H1 (cell line): ENCODE measurements around the gene LRRC25. TPM values are rescaled to one million over a fixed set of nuclear protein-coding genes. Genes with fewer than 3 reads are reported as not detected.

Experiments
- CTCF ChIA-PET: fragments of 300-600 bp; sonication (Branson Sonifier 250); formaldehyde crosslinking; loops from one replicate; lab custom pipeline; 2021; ENCODE audit not compliant: partially characterized antibody; lab: Charles Lee
- POLR2A ChIA-PET: fragments of 300-600 bp; sonication (Branson Sonifier 250); formaldehyde crosslinking; loops from one replicate; lab custom pipeline; 2021; ENCODE audit warnings: inconsistent platforms; ENCODE audit not compliant: partially characterized antibody; lab: Charles Lee
- DNase-seq, 2 experiments: peaks; one replicate each; pipeline versions ENCODE4 v3.0.0 to v3.0.0-alpha.2; 2010 to 2022; ENCODE audit warnings: low spot score in 2 of 2, low read depth in 1 of 2, mixed read lengths in 1 of 2
- FAIRE-seq: peaks from 2 replicates; lab custom pipeline; 2011; peaks lifted over from hg19 to GRCh38; lab: Jason Lieb, UNC
- H2AFZ ChIP-seq: 2 replicates; pipeline ENCODE4 v1.8.1; 2012; ENCODE audit warnings: low read length, inconsistent platforms
- H2AK5ac ChIP-seq: 2 replicates; pipeline ENCODE4 v1.6.1; 2013; ENCODE audit warnings: low read depth, low read length
- H2BK120ac ChIP-seq: replicated peaks from 2 replicates; pipeline ENCODE3; 2013; ENCODE audit warnings: low read depth, low read length, inconsistent platforms
- H2BK12ac ChIP-seq: 2 replicates; pipeline ENCODE4 v1.6.1; 2013; ENCODE audit warnings: low read depth, low read length
- H2BK15ac ChIP-seq: 2 replicates; pipeline ENCODE4 v1.6.1; 2013; ENCODE audit warnings: low read length
- H2BK20ac ChIP-seq: 2 replicates; pipeline ENCODE4 v1.6.1; 2013; ENCODE audit warnings: low read length
- H2BK5ac ChIP-seq: 2 replicates; pipeline ENCODE4 v1.6.1; 2013; ENCODE audit warnings: low read depth, low read length
- H3K14ac ChIP-seq: 2 replicates; pipeline ENCODE4 v1.6.1; 2013; ENCODE audit warnings: inconsistent platforms; ENCODE audit not compliant: insufficient read length
- H3K18ac ChIP-seq: 2 replicates; pipeline ENCODE4 v1.6.1; 2013; ENCODE audit warnings: low read length; ENCODE audit errors: extremely low read depth
- H3K23ac ChIP-seq: 2 replicates; pipeline ENCODE4 v1.6.1; 2013; ENCODE audit warnings: inconsistent platforms; ENCODE audit not compliant: insufficient read length
- H3K23me2 ChIP-seq: 2 replicates; pipeline ENCODE4 v1.6.1; 2013; ENCODE audit warnings: low read depth, low read length
- H3K27ac ChIP-seq: 2 replicates; pipeline ENCODE4 v1.6.1; 2011; ENCODE audit warnings: low read depth, low read length, inconsistent platforms
- H3K27me3 ChIP-seq, 4 experiments: replicated peaks in 1 of 4; 1 replicate in 1 of 4; 2 replicates in 3 of 4; pipeline versions ENCODE4 v1.6.1 to v1.8.1; 2011 to 2013; ENCODE audit warnings: low read length in 3 of 4, mild to moderate bottlenecking in 3 of 4, inconsistent platforms in 2 of 4, mixed read lengths in 2 of 4, moderate library complexity in 1 of 4; ENCODE audit not compliant: control insufficient read depth in 3 of 4, insufficient read depth in 3 of 4; ENCODE audit errors: extremely low read depth in 1 of 4
- H3K36me3 ChIP-seq, 4 experiments: 2 replicates each; pipeline versions ENCODE4 v1.6.1 to v1.8.1; 2011 to 2013; ENCODE audit warnings: mild to moderate bottlenecking in 4 of 4, low read length in 3 of 4, moderate library complexity in 2 of 4, control low read depth in 1 of 4, inconsistent platforms in 1 of 4; ENCODE audit not compliant: insufficient read depth in 4 of 4, control insufficient read depth in 2 of 4
- H3K4ac ChIP-seq: replicated peaks from 2 replicates; pipeline ENCODE3; 2013; ENCODE audit warnings: low read length, low read depth, mixed read lengths, inconsistent platforms; ENCODE audit not compliant: insufficient read length
- H3K4me1 ChIP-seq, 4 experiments: replicated peaks in 1 of 4; 1 replicate in 1 of 4; 2 replicates in 3 of 4; pipeline versions ENCODE4 v1.6.1 to v1.8.1; 2011 to 2013; ENCODE audit warnings: low read length in 3 of 4, inconsistent platforms in 2 of 4, mixed read lengths in 1 of 4; ENCODE audit not compliant: insufficient read depth in 4 of 4, control insufficient read depth in 3 of 4
- H3K4me2 ChIP-seq, 2 experiments: 2 replicates each; pipeline versions ENCODE4 v1.6.1 to v1.8.1; 2011 to 2013; ENCODE audit warnings: low read depth in 2 of 2, low read length in 2 of 2, control low read depth in 1 of 2, inconsistent platforms in 1 of 2, mild to moderate bottlenecking in 1 of 2; ENCODE audit not compliant: insufficient read depth in 1 of 2
- H3K4me3 ChIP-seq, 4 experiments: fragments of 200-600, 300-600 bp in 1 of 4; sonication (generic), shearing (Covaris generic), sonication (Bioruptor Twin) in 1 of 4; 2 replicates each; pipeline versions ENCODE4 v1.5.1 to v1.8.1; 2011 to 2016; ENCODE audit warnings: low read length in 4 of 4, low read depth in 3 of 4, control low read depth in 2 of 4, inconsistent platforms in 2 of 4, mild to moderate bottlenecking in 2 of 4, mixed read lengths in 1 of 4, moderate library complexity in 1 of 4; ENCODE audit not compliant: insufficient read depth in 2 of 4; ENCODE audit errors: extremely low read depth in 1 of 4
- H3K56ac ChIP-seq: replicated peaks from 2 replicates; pipeline ENCODE3; 2013; ENCODE audit warnings: low read depth, mild to moderate bottlenecking, mixed read lengths, low read length, inconsistent platforms; ENCODE audit not compliant: insufficient read length
- H3K79me1 ChIP-seq: 2 replicates; pipeline ENCODE4 v1.6.1; 2013; ENCODE audit warnings: low read depth, low read length, control low read depth
- H3K79me2 ChIP-seq, 2 experiments: 2 replicates each; pipeline versions ENCODE4 v1.6.1 to v1.8.1; 2012 to 2013; ENCODE audit warnings: low read length in 2 of 2, mild to moderate bottlenecking in 2 of 2, inconsistent platforms in 1 of 2; ENCODE audit not compliant: insufficient read depth in 2 of 2, control insufficient read depth in 1 of 2
- H3K9ac ChIP-seq, 4 experiments: replicated peaks in 1 of 4; 1 replicate in 1 of 4; 2 replicates in 3 of 4; pipeline versions ENCODE4 v1.6.1 to v1.8.1; 2011 to 2013; ENCODE audit warnings: low read depth in 3 of 4, low read length in 3 of 4, control low read depth in 2 of 4, mild to moderate bottlenecking in 2 of 4, moderate library complexity in 2 of 4, inconsistent platforms in 1 of 4; ENCODE audit errors: extremely low read depth in 1 of 4
- H3K9me3 ChIP-seq, 2 experiments: 2 replicates each; pipeline versions ENCODE4 v1.6.1 to v1.8.1; 2012 to 2013; ENCODE audit warnings: mild to moderate bottlenecking in 2 of 2, moderate library complexity in 2 of 2, control low read depth in 1 of 2, inconsistent platforms in 1 of 2, low read depth in 1 of 2, low read length in 1 of 2, mixed read lengths in 1 of 2; ENCODE audit not compliant: insufficient read depth in 2 of 2
- H4K20me1 ChIP-seq, 2 experiments: replicated peaks in 1 of 2; 2 replicates each; pipeline versions ENCODE3 to v1.8.1; 2011 to 2013; ENCODE audit warnings: inconsistent platforms in 2 of 2, low read length in 2 of 2, mild to moderate bottlenecking in 1 of 2; ENCODE audit not compliant: insufficient read depth in 2 of 2, control insufficient read depth in 1 of 2
- H4K5ac ChIP-seq: 2 replicates; pipeline ENCODE4 v1.6.1; 2013; ENCODE audit warnings: low read length, low read depth, mixed read lengths, inconsistent platforms; ENCODE audit not compliant: insufficient read length
- H4K8ac ChIP-seq: 2 replicates; pipeline ENCODE4 v1.8.0; 2013; ENCODE audit warnings: mild to moderate bottlenecking, moderate library complexity, low read length, inconsistent platforms; ENCODE audit not compliant: insufficient read depth; ENCODE audit errors: extremely low read depth
- H4K91ac ChIP-seq: replicated peaks from 2 replicates; pipeline ENCODE3; 2013; ENCODE audit warnings: low read length, mixed read lengths, inconsistent platforms; ENCODE audit not compliant: insufficient read length
- CBX8 ChIP-seq: fragments of 300-800, 300-1000 bp; sonication (generic); IDR thresholded peaks from 2 replicates; pipeline ENCODE4 v1.7.1; 2016; ENCODE audit warnings: low read depth, low read length, borderline replicate concordance
- EZH2 ChIP-seq: fragments of 200-600 bp; sonication (generic); IDR thresholded peaks from 2 replicates; pipeline ENCODE4 v1.7.1; 2012; ENCODE audit warnings: low read depth, mild to moderate bottlenecking, moderate library complexity, low read length, inconsistent platforms; ENCODE audit not compliant: severe bottlenecking
- GABPA ChIP-seq: IDR thresholded peaks from 2 replicates; pipeline ENCODE4 v1.6.1; 2011; ENCODE audit warnings: mild to moderate bottlenecking, low read length, moderate library complexity, borderline replicate concordance; ENCODE audit not compliant: insufficient read depth
- JUN ChIP-seq: IDR thresholded peaks from 2 replicates; pipeline ENCODE4 v1.6.1; 2011; ENCODE audit warnings: low read depth, mild to moderate bottlenecking, improper control_type of control experiment, low read length
- KDM4A ChIP-seq: IDR thresholded peaks from one replicate; pipeline ENCODE4 v1.7.1; 2012; ENCODE audit warnings: low read depth, mild to moderate bottlenecking, moderate library complexity, low read length, inconsistent platforms; ENCODE audit not compliant: severe bottlenecking
- MAFK ChIP-seq: IDR thresholded peaks from 2 replicates; pipeline ENCODE4 v1.6.1; 2012; ENCODE audit warnings: low read depth, mild to moderate bottlenecking, improper control_type of control experiment, low read length
- MAX ChIP-seq: IDR thresholded peaks from 2 replicates; pipeline ENCODE4 v1.6.1; 2012; ENCODE audit warnings: inconsistent platforms
- NRF1 ChIP-seq: IDR thresholded peaks from 2 replicates; pipeline ENCODE4 v1.6.1; 2011; ENCODE audit warnings: mild to moderate bottlenecking, low read depth, low read length, improper control_type of control experiment
- POLR2A ChIP-seq, 2 experiments: IDR thresholded peaks; 1 replicate in 1 of 2; 2 replicates in 1 of 2; pipeline ENCODE4 v1.6.1; 2011; ENCODE audit warnings: low read depth in 2 of 2, low read length in 2 of 2, mild to moderate bottlenecking in 2 of 2; ENCODE audit errors: control extremely low read depth in 1 of 2
- RBBP5 ChIP-seq: IDR thresholded peaks from 2 replicates; pipeline ENCODE4 v1.7.1; 2012; ENCODE audit warnings: low read depth, mild to moderate bottlenecking, inconsistent platforms, low read length, moderate library complexity, borderline replicate concordance
- YY1 ChIP-seq: IDR thresholded peaks from 2 replicates; pipeline ENCODE4 v1.6.1; 2011; ENCODE audit warnings: low read depth, mild to moderate bottlenecking, low read length
- WGBS, 2 experiments: shearing (Covaris generic) in 1 of 2; methylation state at CpG; one replicate each; pipeline versions ENCODE4 v1.1.6 to v1.1.7; 2013 to 2015; ENCODE audit warnings: low lambda C conversion rate in 2 of 2, mixed read lengths in 2 of 2, inconsistent platforms in 1 of 2, low coverage in 1 of 2, missing lambda C conversion rate in 1 of 2; ENCODE audit not compliant: insufficient replicate concordance in 2 of 2, insufficient coverage in 1 of 2, insufficient read length in 1 of 2; ENCODE audit errors: extremely low coverage in 1 of 2, missing lambda C conversion rate in 1 of 2; 5-methylcytosine and 5-hydroxymethylcytosine counted together
- polyA plus RNA-seq, 7 experiments: library from polyadenylated mRNA; depleted of rRNA in 3 of 7; stranded (reverse) in 5 of 7; unstranded in 2 of 7; fragments of >200 nt in 5 of 7; fragments of 200-250 nt in 2 of 7; gene quantifications; 1 replicate in 5 of 7; 2 replicates in 1 of 7; 4 replicates in 1 of 7; pipeline versions ENCODE4 v1.2.1 to v1.2.3, GENCODE V29; 2011 to 2013; ENCODE audit warnings: missing spikeins in 2 of 7, mixed read lengths in 2 of 7
- total RNA-seq: library from RNA; stranded (reverse); fragmentation: NEBNext Ultra II Directional; extraction: Animal tissue kit (Norgen Biotek cat#: 25700); gene quantifications from 2 replicates; pipeline ENCODE4 v1.2.1, GENCODE V29; 2021

Gene LRRC25
- total and polyA plus RNA-seq, 2 of the 8 experiments (the other 6 are each of a cell fraction or from before 2014, with no cell fraction given) = 0.20 to 0.41 TPM

DNA sequence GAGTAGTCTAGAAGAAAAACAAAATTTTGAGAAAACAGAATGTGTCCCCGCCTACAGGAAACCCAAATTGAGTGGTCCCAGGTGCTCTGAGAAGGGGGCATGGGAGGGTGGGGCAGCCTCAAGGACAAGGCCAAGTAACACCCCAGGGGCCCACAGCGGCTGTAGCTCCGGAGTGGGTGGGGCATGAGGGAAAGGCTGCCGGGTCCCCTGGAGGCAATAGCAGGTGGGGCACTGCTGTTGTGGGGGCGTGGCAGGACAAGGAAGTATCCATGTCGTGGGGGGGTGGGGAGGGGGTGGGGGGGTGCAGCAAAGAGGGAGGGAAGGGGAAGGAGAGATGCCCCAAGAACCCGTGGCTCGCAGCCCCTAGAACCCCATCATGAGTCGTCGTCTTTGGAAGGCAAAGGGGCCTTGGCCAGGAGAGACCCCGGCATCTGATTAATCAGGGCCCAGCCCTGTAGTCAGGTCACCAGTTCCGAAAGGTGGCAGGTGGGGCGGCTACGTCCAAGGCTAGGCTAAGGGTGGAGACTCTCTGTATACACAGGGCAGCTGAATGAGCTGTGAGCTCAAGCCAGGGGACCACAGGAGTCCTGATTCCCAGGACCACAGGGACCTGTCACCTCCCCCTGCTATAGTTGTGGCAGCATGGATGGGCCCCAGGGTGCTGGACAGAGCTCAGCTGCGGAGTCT, 48.0 kb upstream of the LRRC25 start:
- Histone ChIP-seq H2BK5ac (no peak overlapping the region), H2AK5ac (no peak overlapping the region), H3K23me2 (peaks cover 8% of the 10 kb centered on the region; the same call in 1 of the 2 replicates), H2BK15ac (no peak overlapping the region), H3K9ac (no peak overlapping the region), H3K79me2 (no peaks in the 10 kb centered on the region), H2AFZ (no peak overlapping the region), H4K20me1 (peaks cover 0 to 9% of the 10 kb centered on the region in 2 experiments), H4K5ac (no peak overlapping the region), H2BK120ac (no peak overlapping the region), H3K56ac (no peak overlapping the region), H2BK12ac (no peak overlapping the region), H4K91ac (no peak overlapping the region), H3K4me2 (no peak overlapping the region), H3K4me1 (peaks cover 0 to 2% (median under 1%) of the 10 kb centered on the region in 4 experiments; a peak in 4 of 7 replicates), H2BK20ac (no peak overlapping the region), H4K8ac (no peak overlapping the region), H3K36me3 (peaks cover 0 to 16% (median 4%) of the 10 kb centered on the region in 4 experiments; a peak in 3 of 8 replicates), H3K79me1 (no peaks in the 10 kb centered on the region), H3K23ac (no peak overlapping the region), H3K14ac (no peak overlapping the region), H3K9me3 (no peaks in the 10 kb centered on the region), H3K18ac (no peak overlapping the region), H3K27me3 (no peaks in the 10 kb centered on the region), H3K4ac (no peak overlapping the region), H3K4me3 (no peak overlapping the region), H3K27ac (no peak overlapping the region)
- POLR2A ChIA-PET = interaction anchor here (0.8 to 1.5 kb wide), 2 partner anchors 8 to 15 kb away, joined by 3 to 4 read pairs; no protein-coding TSS in a partner anchor
- no peak for TF ChIP-seq MAFK
- no peak for TF ChIP-seq MAX
- TF ChIP-seq CBX8 = no peak
- TF ChIP-seq GABPA = no peak
- no peak for TF ChIP-seq JUN
- TF ChIP-seq EZH2 = no peak
- TF ChIP-seq KDM4A = no peak
- no peak for TF ChIP-seq RBBP5
- no peak for TF ChIP-seq POLR2A (IDR thresholded peaks at IDR 0.05; ENCODE audit: control extremely low read depth in 1 of 2, low read depth in 2 of 2, low read length in 2 of 2)
- no peak for TF ChIP-seq YY1
- TF ChIP-seq NRF1 = no peak
- CTCF ChIA-PET = interaction anchor here (0.6 to 13.5 kb wide), 11 partner anchors 12 to 413 kb away, joined by 3 to 143 read pairs (median 4); partner anchors contain the start of gene SSBP4
- DNase-seq = no peak
- no peak for FAIRE-seq
- 92% methylated on average over 6 of the region's 15 CpGs; no CpG with 5 or more reads in 1 of the 2 experiments for WGBS, 2 experiments
